SK-N-SH treated with all-trans-retinoic acid at 6 μM for 48 hours (cell line): ENCODE measurements around the gene RHBDD1.

ENCODE experiments used
- ATAC-seq: fragments of 200-7000 bp; cut with Tn5 transposase; 3 replicates; pipeline ENCODE4 v1.9.1; 2020; ENCODE audit warnings: mild to moderate bottlenecking, moderate library complexity
- ARNTL ChIP-seq: fragments of 450-650 bp; formaldehyde crosslinking; IDR thresholded peaks from 2 replicates; pipeline ENCODE4 v1.5.0; 2020; ENCODE audit warnings: low read depth, mild to moderate bottlenecking, moderate library complexity, borderline replicate concordance
- BACH2 ChIP-seq: fragments of 250-450 bp; sonication (Bioruptor Pico); IDR thresholded peaks from 2 replicates; pipeline ENCODE4 v1.9.0; 2021; ENCODE audit warnings: mild to moderate bottlenecking, borderline replicate concordance
- ESRRG ChIP-seq: fragments of 250-450 bp; sonication (Bioruptor Pico); IDR thresholded peaks from 2 replicates; pipeline ENCODE4 v1.6.1; 2021; ENCODE audit warnings: mild to moderate bottlenecking
- GLIS3 ChIP-seq: fragments of 250-450 bp; sonication (Bioruptor Pico); IDR thresholded peaks from 2 replicates; pipeline ENCODE4 v1.5.0; 2020; ENCODE audit warnings: mild to moderate bottlenecking, moderate library complexity
- OSR1 ChIP-seq: fragments of 250-450 bp; sonication (Bioruptor Pico); IDR thresholded peaks from 2 replicates; pipeline ENCODE4 v1.8.0; 2022; ENCODE audit warnings: moderate library complexity, mild to moderate bottlenecking, inconsistent platforms
- PPARA ChIP-seq: fragments of 250-450 bp; sonication (Bioruptor Pico); IDR thresholded peaks from 2 replicates; pipeline ENCODE4 v1.5.0; 2020; ENCODE audit warnings: mild to moderate bottlenecking, borderline replicate concordance
- RARB ChIP-seq: fragments of 250-450 bp; sonication (Bioruptor Pico); IDR thresholded peaks from 2 replicates; pipeline ENCODE4 v1.8.0; 2021; ENCODE audit warnings: mild to moderate bottlenecking, moderate library complexity
- SNAI2 ChIP-seq: fragments of 250-450 bp; sonication (Bioruptor Pico); IDR thresholded peaks from 2 replicates; pipeline ENCODE4 v1.5.0; 2020; ENCODE audit warnings: mild to moderate bottlenecking, moderate library complexity
- TOX ChIP-seq: fragments of 250-450 bp; sonication (Bioruptor Pico); IDR thresholded peaks from 2 replicates; pipeline ENCODE4 v1.8.0; 2021; ENCODE audit warnings: mild to moderate bottlenecking, moderate library complexity, borderline replicate concordance
- ZC3H10 ChIP-seq: fragments of 250-450 bp; sonication (Bioruptor Pico); IDR thresholded peaks from 2 replicates; pipeline ENCODE4 v1.5.1; 2021; ENCODE audit warnings: mild to moderate bottlenecking, moderate library complexity
- ZFP3 ChIP-seq: fragments of 250-450 bp; sonication (Bioruptor Pico); IDR thresholded peaks from 2 replicates; pipeline ENCODE4 v1.5.0; 2020; ENCODE audit warnings: mild to moderate bottlenecking, moderate library complexity
- ZFP30 ChIP-seq: fragments of 450-650 bp; formaldehyde crosslinking; IDR thresholded peaks from 2 replicates; pipeline ENCODE4 v1.5.0; 2022; ENCODE audit warnings: mild to moderate bottlenecking, moderate library complexity
- ZNF70 ChIP-seq: fragments of 450-650 bp; formaldehyde crosslinking; IDR thresholded peaks from 2 replicates; pipeline ENCODE4 v1.5.0; 2020; ENCODE audit warnings: mild to moderate bottlenecking, moderate library complexity
- ZNF8 ChIP-seq: fragments of 450-650 bp; formaldehyde crosslinking; IDR thresholded peaks from 2 replicates; pipeline ENCODE4 v1.5.0; 2020; ENCODE audit warnings: mild to moderate bottlenecking, moderate library complexity
- TF ChIP-seq, protein P1 (sequence below): fragments of 250-450 bp; sonication (Bioruptor Pico); IDR thresholded peaks from 2 replicates; pipeline ENCODE4 v1.5.1; 2020; ENCODE audit warnings: low read depth, mild to moderate bottlenecking, moderate library complexity
- TF ChIP-seq, protein P2 (sequence below): fragments of 250-450 bp; sonication (Bioruptor Pico); IDR thresholded peaks from 2 replicates; pipeline ENCODE4 v1.8.0; 2021; ENCODE audit warnings: low read depth, mild to moderate bottlenecking, moderate library complexity, borderline replicate concordance
- TF ChIP-seq, protein P3 (sequence below): fragments of 250-450 bp; sonication (Bioruptor Pico); IDR thresholded peaks from 2 replicates; pipeline ENCODE4 v1.5.0; 2020; ENCODE audit warnings: mild to moderate bottlenecking, moderate library complexity
- TF ChIP-seq, protein P4 (sequence below): fragments of 250-450 bp; sonication (Bioruptor Pico); IDR thresholded peaks from 2 replicates; pipeline ENCODE4 v1.5.1; 2021; ENCODE audit warnings: mild to moderate bottlenecking, moderate library complexity

RHBDD1 gene

DNA sequence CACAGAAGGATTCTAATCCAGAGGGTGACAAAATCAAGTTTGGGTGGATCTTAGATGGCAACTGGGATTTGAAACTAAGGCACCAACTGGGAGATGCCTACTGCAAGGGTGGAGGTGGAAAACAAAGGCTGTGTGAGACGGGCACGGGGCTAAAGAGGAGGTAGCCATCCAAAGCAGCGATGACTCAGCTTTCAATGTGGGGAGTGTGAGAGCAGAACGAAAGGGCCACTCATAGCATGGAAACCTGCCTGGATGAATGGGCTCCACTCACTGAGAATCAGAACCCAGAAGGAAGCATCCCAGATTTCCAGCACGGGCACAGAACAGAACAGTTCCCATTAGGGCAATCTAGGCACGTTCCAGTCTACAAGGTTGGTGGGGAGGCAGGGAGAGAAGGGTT lies 168.6 kb downstream of the RHBDD1 start:
- TF ChIP-seq, protein P1, sequence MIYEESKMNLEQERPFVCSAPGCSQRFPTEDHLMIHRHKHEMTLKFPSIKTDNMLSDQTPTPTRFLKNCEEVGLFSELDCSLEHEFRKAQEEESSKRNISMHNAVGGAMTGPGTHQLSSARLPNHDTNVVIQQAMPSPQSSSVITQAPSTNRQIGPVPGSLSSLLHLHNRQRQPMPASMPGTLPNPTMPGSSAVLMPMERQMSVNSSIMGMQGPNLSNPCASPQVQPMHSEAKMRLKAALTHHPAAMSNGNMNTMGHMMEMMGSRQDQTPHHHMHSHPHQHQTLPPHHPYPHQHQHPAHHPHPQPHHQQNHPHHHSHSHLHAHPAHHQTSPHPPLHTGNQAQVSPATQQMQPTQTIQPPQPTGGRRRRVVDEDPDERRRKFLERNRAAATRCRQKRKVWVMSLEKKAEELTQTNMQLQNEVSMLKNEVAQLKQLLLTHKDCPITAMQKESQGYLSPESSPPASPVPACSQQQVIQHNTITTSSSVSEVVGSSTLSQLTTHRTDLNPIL (CRISPR knock-in tag): no peak
- TF ChIP-seq GLIS3 (CRISPR knock-in tag): no peak
- TF ChIP-seq ZFP30: no peak
- TF ChIP-seq, protein P2, sequence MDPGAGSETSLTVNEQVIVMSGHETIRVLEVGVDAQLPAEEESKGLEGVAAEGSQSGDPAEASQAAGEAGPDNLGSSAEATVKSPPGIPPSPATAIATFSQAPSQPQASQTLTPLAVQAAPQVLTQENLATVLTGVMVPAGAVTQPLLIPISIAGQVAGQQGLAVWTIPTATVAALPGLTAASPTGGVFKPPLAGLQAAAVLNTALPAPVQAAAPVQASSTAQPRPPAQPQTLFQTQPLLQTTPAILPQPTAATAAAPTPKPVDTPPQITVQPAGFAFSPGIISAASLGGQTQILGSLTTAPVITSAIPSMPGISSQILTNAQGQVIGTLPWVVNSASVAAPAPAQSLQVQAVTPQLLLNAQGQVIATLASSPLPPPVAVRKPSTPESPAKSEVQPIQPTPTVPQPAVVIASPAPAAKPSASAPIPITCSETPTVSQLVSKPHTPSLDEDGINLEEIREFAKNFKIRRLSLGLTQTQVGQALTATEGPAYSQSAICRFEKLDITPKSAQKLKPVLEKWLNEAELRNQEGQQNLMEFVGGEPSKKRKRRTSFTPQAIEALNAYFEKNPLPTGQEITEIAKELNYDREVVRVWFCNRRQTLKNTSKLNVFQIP (CRISPR knock-in tag): no peak
- TF ChIP-seq ZFP3 (CRISPR knock-in tag): no peak
- TF ChIP-seq OSR1 (CRISPR knock-in tag): no peak
- no peak for TF ChIP-seq PPARA (CRISPR knock-in tag)
- ATAC-seq: no peak

DNA sequence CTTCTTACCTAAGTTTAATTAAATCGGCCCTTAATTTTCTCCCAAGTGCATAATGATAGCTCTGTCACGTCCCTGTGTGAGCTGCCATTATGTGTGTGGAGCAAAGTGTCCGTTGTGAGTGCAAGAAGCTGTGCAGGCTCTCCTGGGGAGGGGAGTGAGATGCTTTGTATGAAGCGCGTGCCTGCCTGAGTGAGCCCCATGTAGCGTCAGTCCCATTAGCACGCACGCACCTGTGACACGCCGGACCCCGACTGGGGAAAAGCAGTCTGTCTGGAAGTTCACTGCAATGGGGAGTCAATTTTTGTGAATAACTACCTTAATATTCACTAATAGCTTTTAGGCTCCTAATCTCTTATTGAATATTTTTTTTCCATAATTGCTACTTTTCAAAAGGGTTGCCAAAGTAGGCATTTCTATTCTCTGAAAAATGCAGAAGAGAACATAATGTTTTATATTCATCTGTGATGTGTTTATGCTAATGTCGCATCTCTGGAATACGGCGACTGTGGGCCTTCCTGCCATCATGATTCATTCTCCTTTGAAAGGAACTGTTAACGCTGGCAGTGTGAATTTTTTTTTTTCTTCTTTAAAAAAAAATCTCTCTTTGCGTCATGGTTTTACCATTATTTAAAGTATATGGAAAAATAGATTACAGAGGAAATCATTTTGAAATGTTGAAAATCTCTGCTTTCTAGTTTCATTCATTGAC lies 170.5 kb downstream of the RHBDD1 start:
- no peak for ATAC-seq
- no peak for TF ChIP-seq ZC3H10 (CRISPR knock-in tag)
- no peak for TF ChIP-seq ZNF8 (CRISPR knock-in tag)

DNA sequence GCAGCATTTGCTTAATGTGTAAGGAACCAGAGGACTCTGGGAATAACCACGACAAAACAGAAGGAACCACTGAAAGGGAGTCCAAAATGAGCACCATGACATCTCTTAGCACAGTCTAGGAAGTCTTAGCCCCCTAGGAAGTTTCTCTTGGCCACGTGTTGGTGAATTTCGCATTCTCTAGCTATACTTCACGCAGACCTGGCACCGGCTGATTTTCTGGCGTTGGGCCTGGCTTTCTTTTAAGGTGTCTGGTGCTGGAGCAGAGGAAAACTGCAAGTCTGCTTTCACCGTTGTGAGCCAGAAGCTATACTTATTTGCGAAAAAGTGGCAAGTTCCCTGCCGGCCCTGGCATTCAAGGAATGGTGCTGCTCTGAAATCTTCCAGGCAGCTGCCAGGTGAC lies 171.3 kb downstream of the RHBDD1 start:
- no peak for ATAC-seq
- TF ChIP-seq OSR1 (CRISPR knock-in tag): no peak

DNA sequence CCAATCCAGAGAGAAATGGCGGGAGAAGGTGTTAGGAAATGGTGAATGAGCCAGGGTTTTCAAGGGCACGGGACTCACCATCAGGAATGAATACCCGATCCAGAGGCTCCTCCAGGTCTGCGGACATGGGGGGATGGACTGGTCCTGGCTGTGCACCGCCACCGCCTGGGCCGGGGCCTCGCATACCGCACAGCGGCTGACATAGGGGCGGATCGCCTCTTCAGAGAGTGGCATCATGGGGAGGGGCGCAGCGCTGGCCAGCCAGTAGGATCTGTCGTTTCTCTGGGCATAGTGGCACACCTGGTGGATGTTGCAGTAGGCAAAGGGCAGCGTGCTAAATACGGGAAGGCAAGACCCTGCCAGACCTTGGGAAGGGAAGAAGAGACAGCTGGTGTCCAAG lies 172.1 kb downstream of the RHBDD1 start:
- TF ChIP-seq ZNF70 (CRISPR knock-in tag): no peak
- TF ChIP-seq OSR1 (CRISPR knock-in tag): no peak
- TF ChIP-seq TOX (CRISPR knock-in tag): no peak
- TF ChIP-seq SNAI2 (CRISPR knock-in tag): no peak
- no peak for TF ChIP-seq ZNF8 (CRISPR knock-in tag)
- TF ChIP-seq RARB (CRISPR knock-in tag): no peak
- no peak for TF ChIP-seq BACH2 (CRISPR knock-in tag)
- no peak for TF ChIP-seq PPARA (CRISPR knock-in tag)
- TF ChIP-seq GLIS3 (CRISPR knock-in tag): no peak
- TF ChIP-seq, protein P2 (CRISPR knock-in tag): no peak
- no peak for TF ChIP-seq ARNTL (CRISPR knock-in tag)
- no peak for TF ChIP-seq ZFP30
- TF ChIP-seq, protein P3, sequence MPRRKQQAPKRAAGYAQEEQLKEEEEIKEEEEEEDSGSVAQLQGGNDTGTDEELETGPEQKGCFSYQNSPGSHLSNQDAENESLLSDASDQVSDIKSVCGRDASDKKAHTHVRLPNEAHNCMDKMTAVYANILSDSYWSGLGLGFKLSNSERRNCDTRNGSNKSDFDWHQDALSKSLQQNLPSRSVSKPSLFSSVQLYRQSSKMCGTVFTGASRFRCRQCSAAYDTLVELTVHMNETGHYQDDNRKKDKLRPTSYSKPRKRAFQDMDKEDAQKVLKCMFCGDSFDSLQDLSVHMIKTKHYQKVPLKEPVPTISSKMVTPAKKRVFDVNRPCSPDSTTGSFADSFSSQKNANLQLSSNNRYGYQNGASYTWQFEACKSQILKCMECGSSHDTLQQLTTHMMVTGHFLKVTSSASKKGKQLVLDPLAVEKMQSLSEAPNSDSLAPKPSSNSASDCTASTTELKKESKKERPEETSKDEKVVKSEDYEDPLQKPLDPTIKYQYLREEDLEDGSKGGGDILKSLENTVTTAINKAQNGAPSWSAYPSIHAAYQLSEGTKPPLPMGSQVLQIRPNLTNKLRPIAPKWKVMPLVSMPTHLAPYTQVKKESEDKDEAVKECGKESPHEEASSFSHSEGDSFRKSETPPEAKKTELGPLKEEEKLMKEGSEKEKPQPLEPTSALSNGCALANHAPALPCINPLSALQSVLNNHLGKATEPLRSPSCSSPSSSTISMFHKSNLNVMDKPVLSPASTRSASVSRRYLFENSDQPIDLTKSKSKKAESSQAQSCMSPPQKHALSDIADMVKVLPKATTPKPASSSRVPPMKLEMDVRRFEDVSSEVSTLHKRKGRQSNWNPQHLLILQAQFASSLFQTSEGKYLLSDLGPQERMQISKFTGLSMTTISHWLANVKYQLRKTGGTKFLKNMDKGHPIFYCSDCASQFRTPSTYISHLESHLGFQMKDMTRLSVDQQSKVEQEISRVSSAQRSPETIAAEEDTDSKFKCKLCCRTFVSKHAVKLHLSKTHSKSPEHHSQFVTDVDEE (CRISPR knock-in tag): no peak
- TF ChIP-seq, protein P4, sequence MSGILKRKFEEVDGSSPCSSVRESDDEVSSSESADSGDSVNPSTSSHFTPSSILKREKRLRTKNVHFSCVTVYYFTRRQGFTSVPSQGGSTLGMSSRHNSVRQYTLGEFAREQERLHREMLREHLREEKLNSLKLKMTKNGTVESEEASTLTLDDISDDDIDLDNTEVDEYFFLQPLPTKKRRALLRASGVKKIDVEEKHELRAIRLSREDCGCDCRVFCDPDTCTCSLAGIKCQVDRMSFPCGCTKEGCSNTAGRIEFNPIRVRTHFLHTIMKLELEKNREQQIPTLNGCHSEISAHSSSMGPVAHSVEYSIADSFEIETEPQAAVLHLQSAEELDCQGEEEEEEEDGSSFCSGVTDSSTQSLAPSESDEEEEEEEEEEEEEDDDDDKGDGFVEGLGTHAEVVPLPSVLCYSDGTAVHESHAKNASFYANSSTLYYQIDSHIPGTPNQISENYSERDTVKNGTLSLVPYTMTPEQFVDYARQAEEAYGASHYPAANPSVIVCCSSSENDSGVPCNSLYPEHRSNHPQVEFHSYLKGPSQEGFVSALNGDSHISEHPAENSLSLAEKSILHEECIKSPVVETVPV: no peak
- TF ChIP-seq ESRRG: no peak
- TF ChIP-seq, all 23 proteins: peak for 0
- no peak for ATAC-seq
